ENCODE measurements around the gene KIF19.

KIF19 gene

GRCh38 chr17:74393346-74393942, 67.4 kb downstream of the KIF19 start:
- no peak for ATAC-seq
- TF ChIP-seq TCF4 (CRISPR knock-in tag; IDR thresholded peaks at IDR 0.05; ENCODE audit: borderline replicate concordance) (no peak), ISL1 (CRISPR knock-in tag; IDR thresholded peaks at IDR 0.05) (no peak), ZNF565 (CRISPR knock-in tag; conservative IDR thresholded peaks at IDR 0.05; ENCODE audit: low read depth) (no peak), TOX (CRISPR knock-in tag; IDR thresholded peaks at IDR 0.05; ENCODE audit: borderline replicate concordance) (no peak), ESRRG (CRISPR knock-in tag; IDR thresholded peaks at IDR 0.05) (no peak), CSRNP3 (CRISPR knock-in tag; IDR thresholded peaks at IDR 0.05) (no peak), PATZ1 (CRISPR knock-in tag; IDR thresholded peaks at IDR 0.05; ENCODE audit: borderline replicate concordance) (no peak), RARB (CRISPR knock-in tag; IDR thresholded peaks at IDR 0.05) (no peak), SNAI2 (CRISPR knock-in tag; IDR thresholded peaks at IDR 0.05) (no peak), ARNTL (CRISPR knock-in tag; IDR thresholded peaks at IDR 0.05; ENCODE audit: borderline replicate concordance, low read depth) (no peak), ZNF8 (CRISPR knock-in tag; IDR thresholded peaks at IDR 0.05) (no peak), BACH2 (CRISPR knock-in tag; IDR thresholded peaks at IDR 0.05; ENCODE audit: borderline replicate concordance) (no peak), ZFP3 (CRISPR knock-in tag; IDR thresholded peaks at IDR 0.05) (no peak), ZC3H10 (CRISPR knock-in tag; IDR thresholded peaks at IDR 0.05) (no peak), POU6F1 (CRISPR knock-in tag; IDR thresholded peaks at IDR 0.05; ENCODE audit: borderline replicate concordance, low read depth) (no peak), ZFP30 (CRISPR knock-in tag; IDR thresholded peaks at IDR 0.05) (no peak), CREB5 (CRISPR knock-in tag; IDR thresholded peaks at IDR 0.05; ENCODE audit: low read depth) (no peak), CSDC2 (CRISPR knock-in tag; IDR thresholded peaks at IDR 0.05) (no peak)

GRCh38 chr17:74394275-74394950, 68.4 kb downstream of the KIF19 start:
- no peak for ATAC-seq
- TF ChIP-seq PPARA (CRISPR knock-in tag; IDR thresholded peaks at IDR 0.05; ENCODE audit: borderline replicate concordance), result no peak
- TF ChIP-seq ISL1 (CRISPR knock-in tag; IDR thresholded peaks at IDR 0.05), result no peak
- TF ChIP-seq ARNTL (CRISPR knock-in tag; IDR thresholded peaks at IDR 0.05; ENCODE audit: borderline replicate concordance, low read depth), result no peak
- TF ChIP-seq ZFP30 (CRISPR knock-in tag; IDR thresholded peaks at IDR 0.05), result no peak
- TF ChIP-seq OSR1 (CRISPR knock-in tag; IDR thresholded peaks at IDR 0.05), result no peak
- TF ChIP-seq ZNF8 (CRISPR knock-in tag; IDR thresholded peaks at IDR 0.05), result no peak
- no peak for TF ChIP-seq ZNF565 (CRISPR knock-in tag; conservative IDR thresholded peaks at IDR 0.05; ENCODE audit: low read depth)
- TF ChIP-seq PATZ1 (CRISPR knock-in tag; IDR thresholded peaks at IDR 0.05; ENCODE audit: borderline replicate concordance), result no peak
- no peak for TF ChIP-seq TSHZ2 (CRISPR knock-in tag; IDR thresholded peaks at IDR 0.05)
- no peak for TF ChIP-seq GLIS3 (CRISPR knock-in tag; IDR thresholded peaks at IDR 0.05)
- no peak for TF ChIP-seq CSRNP3 (CRISPR knock-in tag; IDR thresholded peaks at IDR 0.05)
- TF ChIP-seq ZNF70 (CRISPR knock-in tag; IDR thresholded peaks at IDR 0.05), result no peak
- TF ChIP-seq TCF4 (CRISPR knock-in tag; IDR thresholded peaks at IDR 0.05; ENCODE audit: borderline replicate concordance), result no peak
